Activated CD8-positive, alpha-beta memory T cell treated with anti-CD3 and anti-CD28 coated beads for 36 hours (primary cell): ENCODE data around the gene TUFM. TPM values are rescaled to one million over a fixed set of nuclear protein-coding genes. Genes with fewer than 3 reads are reported as not detected.
"Not testable (repeated sequence)": the region's sequence is repeated elsewhere in the genome, so short reads cannot be mapped to it uniquely, and the experiment has no call there.

Source experiments
- CTCF ChIA-PET: fragments of 350-600 bp; sonication (Branson Sonifier 250); formaldehyde crosslinking; loops from one replicate; lab custom pipeline; 2021; ENCODE audit warnings: antibody characterized with exemption; lab: Charles Lee
- POLR2A ChIA-PET: fragments of 350-600 bp; sonication (Branson Sonifier 250); formaldehyde crosslinking; loops from one replicate; lab custom pipeline; 2021; ENCODE audit warnings: antibody characterized with exemption; lab: Charles Lee
- total RNA-seq, 2 experiments: library from RNA; stranded (reverse); gene quantifications; one replicate each; pipeline ENCODE4 v1.2.3, GENCODE V29; 2021

The TUFM gene
- total RNA-seq, 2 experiments from 2014 or later, result 364 TPM

GRCh38 chr16:28877655-28878000 lies 31.5 kb upstream of the TUFM start:
- POLR2A ChIA-PET, result no interaction called here
- CTCF ChIA-PET, result interaction anchor here (1.9 kb wide), 1 partner anchor 68 kb away, joined by 5 read pairs; no protein-coding TSS in a partner anchor

GRCh38 chr16:28876973-28877654 lies 31.0 kb upstream of the TUFM start:
- ChIA-PET POLR2A (no interaction called here), CTCF (interaction anchor here (1.3 to 5.3 kb wide), 2 partner anchors 12 to 68 kb away, joined by 3 to 28 read pairs; no protein-coding TSS in a partner anchor)

GRCh38 chr16:28876019-28876659 lies 30.0 kb upstream of the TUFM start:
- CTCF ChIA-PET, result interaction anchor here (1.3 to 5.3 kb wide), 2 partner anchors 11 to 69 kb away, joined by 3 to 28 read pairs; no protein-coding TSS in a partner anchor
- POLR2A ChIA-PET, result no interaction called here

GRCh38 chr16:28875134-28876018 lies 29.2 kb upstream of the TUFM start:
- ChIA-PET POLR2A (no interaction called here), CTCF (interaction anchor here (1.3 to 5.3 kb wide), 2 partner anchors 11 to 69 kb away, joined by 3 to 28 read pairs; no protein-coding TSS in a partner anchor)

DNA sequence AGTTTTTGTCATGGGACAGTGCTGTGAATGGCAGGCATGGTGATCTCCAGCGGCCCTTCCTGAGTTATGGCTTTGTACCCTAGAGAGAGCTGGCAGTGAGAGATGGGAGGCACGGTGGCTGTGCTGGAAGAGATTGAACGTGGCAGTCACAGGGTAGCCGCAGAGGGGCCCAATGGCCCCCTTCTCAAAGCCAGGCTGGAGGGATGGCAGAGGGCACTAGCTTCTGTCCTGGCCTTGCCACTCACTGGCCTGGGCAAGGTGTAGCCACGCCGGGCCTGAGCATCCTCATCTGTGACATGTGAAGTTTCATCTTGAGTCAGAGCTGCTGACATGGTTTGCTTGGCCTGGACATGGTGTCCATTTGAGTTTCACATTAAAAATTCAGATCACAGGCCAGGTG lies 28.3 kb upstream of the TUFM start:
- CTCF ChIA-PET, result interaction anchor here (0.5 to 5.3 kb wide), 6 partner anchors 9 to 70 kb away, joined by 3 to 28 read pairs (median 4); no protein-coding TSS in a partner anchor
- POLR2A ChIA-PET, result interaction anchor here (0.5 kb wide), 1 partner anchor 66 kb away, joined by 12 read pairs; no protein-coding TSS in a partner anchor

- POLR2A ChIA-PET, result interaction anchor here (1.3 kb wide), 1 partner anchor 11 kb away, joined by 4 read pairs; no protein-coding TSS in a partner anchor
- CTCF ChIA-PET, result interaction anchor here (0.5 to 5.3 kb wide), 7 partner anchors 9 to 71 kb away, joined by 3 to 28 read pairs (median 4); no protein-coding TSS in a partner anchor
Measured at GRCh38 chr16:28873543-28874201, 27.5 kb upstream of the TUFM start.

DNA sequence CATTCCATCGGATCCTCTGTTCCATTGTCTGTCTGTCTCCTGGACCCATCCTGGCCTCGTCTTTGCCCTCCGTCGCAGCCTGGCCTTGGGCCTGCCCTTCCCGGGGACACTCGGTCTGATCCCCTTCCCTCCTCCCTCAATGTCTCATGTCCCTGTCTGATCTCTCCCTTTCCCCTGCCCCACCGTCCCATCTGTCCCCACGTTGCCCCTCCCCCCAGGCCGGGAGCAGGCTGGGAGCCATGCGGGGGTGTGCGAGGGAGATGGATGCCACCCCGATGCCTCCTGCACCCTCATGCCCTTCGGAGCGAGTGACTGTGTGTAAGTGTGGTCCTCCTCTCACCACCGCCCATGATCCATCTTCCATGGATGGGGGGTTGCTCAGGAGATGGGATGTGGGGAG lies 26.8 kb upstream of the TUFM start:
- CTCF ChIA-PET, result interaction anchor here (0.6 to 5.3 kb wide), 6 partner anchors 8 to 101 kb away, joined by 3 to 28 read pairs (median 5); no protein-coding TSS in a partner anchor
- POLR2A ChIA-PET, result interaction anchor here (1.3 kb wide), 1 partner anchor 10 kb away, joined by 4 read pairs; no protein-coding TSS in a partner anchor

GRCh38 chr16:28869201-28869600 lies 23.1 kb upstream of the TUFM start:
- CTCF ChIA-PET, result interaction anchor here (1.2 kb wide), 1 partner anchor 76 kb away, joined by 4 read pairs; no protein-coding TSS in a partner anchor
- POLR2A ChIA-PET, result no interaction called here

DNA sequence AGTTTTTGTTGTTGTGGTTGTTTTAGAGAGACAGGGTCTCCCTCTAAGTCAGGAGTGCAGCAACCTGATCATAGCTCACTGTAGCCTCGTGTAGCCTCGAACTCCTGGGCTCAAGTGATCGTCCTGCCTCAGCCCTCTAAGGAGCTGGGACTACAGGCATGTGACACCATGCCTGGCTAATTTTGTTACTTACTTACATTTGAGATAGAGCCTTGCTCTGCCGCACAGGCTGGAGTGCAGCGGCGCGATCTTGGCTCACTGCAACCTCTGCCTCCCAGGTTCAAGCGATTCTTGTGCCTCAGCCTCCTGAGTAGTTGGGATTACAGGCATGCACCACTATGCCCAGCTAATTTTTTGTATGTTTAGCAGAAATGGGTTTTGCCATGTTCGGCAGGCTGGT lies 21.5 kb upstream of the TUFM start:
- CTCF ChIA-PET, result interaction anchor here (0.6 kb wide), 1 partner anchor 106 kb away, joined by 3 read pairs; no protein-coding TSS in a partner anchor
- POLR2A ChIA-PET, result not testable (repeated sequence)

DNA sequence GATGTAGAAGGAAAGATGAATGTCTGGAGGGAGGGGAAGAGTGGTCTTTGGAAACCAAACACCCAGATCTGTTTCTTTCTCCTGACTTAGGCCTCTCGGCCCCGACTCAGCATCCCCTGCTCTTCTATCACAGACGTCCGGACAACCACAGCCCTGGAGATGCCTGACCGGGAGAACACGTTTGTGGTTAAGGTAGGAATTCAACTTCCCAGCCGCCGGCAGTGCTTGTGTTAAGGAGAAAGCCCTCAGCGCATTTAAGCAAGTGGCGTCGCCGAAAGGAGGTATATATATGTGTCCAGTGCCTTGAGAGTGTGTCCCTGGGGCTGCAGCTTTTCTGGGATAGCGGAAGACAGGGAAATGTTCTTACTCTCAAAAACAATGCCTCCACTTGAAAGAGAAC lies 21.1 kb upstream of the TUFM start:
- POLR2A ChIA-PET, result no interaction called here
- CTCF ChIA-PET, result interaction anchor here (0.6 kb wide), 2 partner anchors 20 to 106 kb away, joined by 3 read pairs; no protein-coding TSS in a partner anchor

DNA sequence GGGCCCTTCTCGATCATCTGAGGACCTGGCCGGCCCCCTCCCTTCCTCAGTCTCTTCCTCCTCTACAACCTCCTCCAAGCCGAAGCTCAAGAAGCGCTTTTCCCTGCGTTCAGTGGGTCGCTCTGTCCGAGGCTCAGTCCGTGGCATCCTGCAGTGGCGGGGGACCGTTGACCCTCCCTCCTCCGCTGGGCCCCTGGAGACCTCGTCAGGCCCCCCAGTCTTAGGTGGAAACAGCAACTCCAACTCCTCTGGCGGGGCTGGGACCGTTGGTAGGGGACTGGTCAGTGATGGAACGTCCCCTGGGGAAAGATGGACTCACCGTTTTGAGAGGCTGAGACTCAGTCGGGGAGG lies 20.3 kb upstream of the TUFM start:
- POLR2A ChIA-PET, result interaction anchor here (2.8 kb wide), 1 partner anchor 43 kb away, joined by 13 read pairs; the partner anchor contains the start of gene ATXN2L
- CTCF ChIA-PET, result interaction anchor here (0.6 to 2.4 kb wide), 2 partner anchors 12 to 388 kb away, joined by 3 to 7 read pairs; partner anchors contain the start of gene ATP2A1

GRCh38 chr16:28865722-28866453 lies 19.7 kb upstream of the TUFM start:
- ChIA-PET POLR2A (interaction anchor here (1.2 to 2.8 kb wide), 2 partner anchors 43 to 86 kb away, joined by 3 to 13 read pairs; partner anchors contain the start of gene ATXN2L), CTCF (interaction anchor here (0.6 to 2.4 kb wide), 5 partner anchors 8 to 388 kb away, joined by 3 to 7 read pairs (median 5); partner anchors contain the start of genes ATP2A1 and ATXN2L)

DNA sequence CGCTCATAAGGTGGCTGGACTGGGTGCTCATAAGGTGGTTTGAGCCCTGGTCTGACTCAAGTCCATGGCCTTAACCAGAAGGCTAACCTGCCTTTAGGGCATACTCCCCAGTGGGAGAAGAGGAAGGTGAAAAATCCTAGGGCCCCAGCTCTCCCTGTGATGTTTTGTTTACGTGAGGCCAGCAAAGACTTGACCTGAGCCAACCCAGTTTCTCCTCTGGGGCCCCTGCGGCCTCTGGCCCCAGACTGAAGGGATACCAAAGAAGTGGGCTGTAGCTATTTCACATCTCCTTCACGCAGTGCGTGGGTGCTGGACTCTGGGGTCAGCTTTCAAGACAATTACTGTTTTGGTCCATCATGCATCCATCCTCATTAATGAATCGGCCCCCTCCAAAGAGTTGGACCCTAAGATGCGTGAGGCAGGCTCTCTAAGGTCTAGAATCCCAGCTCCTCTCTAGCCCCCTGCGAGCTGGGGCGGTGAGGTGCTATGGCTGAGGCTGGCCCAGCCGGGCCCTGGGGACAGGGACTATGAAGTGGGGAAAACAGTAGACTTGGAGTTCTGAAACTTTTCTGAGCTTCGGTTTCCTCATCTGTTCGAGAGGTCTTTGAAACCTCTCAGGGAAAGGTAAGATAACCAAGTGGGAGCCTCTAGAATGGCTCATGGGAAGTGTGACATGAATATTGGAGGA lies 19.0 kb upstream of the TUFM start:
- ChIA-PET CTCF (interaction anchor here (0.6 to 3.3 kb wide), 8 partner anchors 8 to 80 kb away, joined by 3 to 11 read pairs (median 4); partner anchors contain the start of genes ATP2A1 and ATXN2L), POLR2A (interaction anchor here (1.1 to 2.8 kb wide), 3 partner anchors 14 to 87 kb away, joined by 3 to 13 read pairs (median 3); partner anchors contain the start of gene ATXN2L)

DNA sequence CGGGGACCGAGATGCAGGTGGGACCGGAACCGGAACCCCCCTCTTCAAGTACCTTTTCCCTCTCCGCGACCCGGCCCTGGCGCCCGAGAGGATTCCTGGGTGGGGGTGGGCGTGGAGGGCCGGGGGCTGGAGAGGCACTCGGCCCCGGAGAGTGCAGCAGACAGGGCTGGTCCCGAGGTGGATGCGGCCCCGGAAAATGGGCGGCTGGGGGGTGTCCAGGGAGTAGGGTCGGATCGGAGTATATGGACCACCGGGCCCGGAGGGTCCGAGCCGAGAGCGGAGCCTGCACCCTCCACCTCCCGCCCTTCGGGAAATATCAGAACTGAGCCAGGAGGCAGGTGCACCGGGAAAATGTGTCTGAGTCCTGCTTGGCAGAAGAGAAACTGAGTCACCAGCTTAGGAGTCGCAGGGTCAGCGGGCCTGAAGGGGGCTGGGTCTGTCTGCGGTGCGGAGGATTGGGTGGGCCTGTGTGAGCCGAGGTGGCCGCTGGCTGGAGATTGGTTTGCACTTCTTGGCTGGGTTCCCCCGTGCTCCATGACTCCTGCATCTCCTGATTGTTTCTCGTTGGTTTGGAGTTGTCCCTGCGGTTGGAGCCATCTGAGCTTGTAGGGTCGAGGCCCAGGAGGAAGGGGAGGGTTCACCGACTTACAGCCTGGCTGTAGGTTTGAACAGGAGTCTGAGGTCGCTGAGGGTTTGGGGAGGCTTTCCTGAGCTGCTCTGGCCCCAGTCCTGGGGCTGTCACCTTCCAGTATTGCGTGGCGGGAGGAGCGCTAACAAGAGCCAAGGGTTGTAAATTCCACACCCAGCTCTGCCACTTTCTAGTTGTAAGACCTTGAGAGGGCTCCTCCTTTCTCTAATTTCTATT lies 18.0 kb upstream of the TUFM start:
- ChIA-PET CTCF (interaction anchor here (0.6 to 3.3 kb wide), 11 partner anchors 9 to 87 kb away, joined by 3 to 11 read pairs (median 4); partner anchors contain the start of genes ATP2A1, NFATC2IP and TUFM), POLR2A (interaction anchor here (1.1 to 2.8 kb wide), 5 partner anchors 15 to 88 kb away, joined by 3 to 29 read pairs (median 8); partner anchors contain the start of genes ATXN2L, RABEP2 and TUFM)

GRCh38 chr16:28859326-28859725 lies 13.2 kb upstream of the TUFM start:
- ChIA-PET POLR2A (no interaction called here), CTCF (interaction anchor here (0.6 to 1.1 kb wide), 2 partner anchors 12 to 40 kb away, joined by 3 read pairs; no protein-coding TSS in a partner anchor)
